GM12873 (cell line): ENCODE data around the gene TEX261.

Source experiments
- CTCF ChIP-seq: IDR thresholded peaks from 2 replicates; pipeline ENCODE4 v1.5.1; 2012; ENCODE audit warnings: low read depth, mild to moderate bottlenecking, moderate library complexity, low read length, control low read depth; ENCODE audit not compliant: insufficient read depth; ENCODE audit errors: missing control alignments

Gene TEX261

GRCh38 chr2:70936979-70937811 is 57.5 kb downstream of the TEX261 start:
- TF ChIP-seq CTCF: no peak

DNA sequence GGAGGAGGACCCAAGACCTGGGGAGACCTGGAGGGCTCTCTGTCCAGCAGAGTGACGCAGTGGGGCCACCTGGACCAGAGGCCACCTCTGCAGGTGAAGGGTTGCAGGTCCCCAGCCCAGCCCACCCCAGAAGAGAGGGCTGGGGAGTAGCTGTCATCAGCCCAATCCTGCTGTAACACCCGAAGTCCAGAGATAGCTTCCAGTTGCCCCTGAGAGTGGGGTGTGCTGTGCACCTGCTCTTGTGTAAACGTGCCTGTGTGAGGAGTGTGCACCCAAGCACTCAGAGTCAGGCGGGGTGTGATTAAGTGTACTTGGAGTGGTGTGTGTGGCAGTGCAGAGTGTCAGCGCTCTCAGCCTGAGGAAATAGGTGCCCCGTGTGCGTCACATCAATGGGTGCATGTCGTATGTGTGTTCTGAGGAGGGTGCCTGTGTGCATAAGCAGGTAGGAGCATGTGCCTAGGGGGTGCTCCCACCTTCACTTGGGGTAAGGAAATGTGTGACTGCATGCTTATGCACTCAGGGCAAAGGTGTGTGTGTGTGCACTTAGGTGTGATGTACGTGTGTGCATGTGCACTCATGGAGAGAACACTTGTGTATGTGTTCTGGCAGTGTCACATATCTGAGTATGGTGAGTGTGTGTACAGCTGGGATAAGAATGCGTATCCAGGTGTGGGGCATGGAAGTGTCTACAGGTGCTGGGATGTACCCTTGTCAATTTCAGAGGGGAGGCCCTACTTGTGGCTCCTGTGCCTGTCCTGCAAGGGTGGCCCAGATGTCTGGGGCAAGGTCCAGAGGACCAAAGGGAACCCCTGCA is 58.3 kb downstream of the TEX261 start:
- TF ChIP-seq CTCF: no peak
